Activated CD8-positive, alpha-beta memory T cell treated with anti-CD3 and anti-CD28 coated beads, Interleukin-2, amount 50 U/mL, for 1 hour (primary cell): ENCODE data around the gene GJD4.

Source experiments
- DNase-seq: peaks from one replicate; pipeline ENCODE4 v3.0.0-alpha.2; 2020; ENCODE audit errors: extremely low read depth

The GJD4 gene

DNA sequence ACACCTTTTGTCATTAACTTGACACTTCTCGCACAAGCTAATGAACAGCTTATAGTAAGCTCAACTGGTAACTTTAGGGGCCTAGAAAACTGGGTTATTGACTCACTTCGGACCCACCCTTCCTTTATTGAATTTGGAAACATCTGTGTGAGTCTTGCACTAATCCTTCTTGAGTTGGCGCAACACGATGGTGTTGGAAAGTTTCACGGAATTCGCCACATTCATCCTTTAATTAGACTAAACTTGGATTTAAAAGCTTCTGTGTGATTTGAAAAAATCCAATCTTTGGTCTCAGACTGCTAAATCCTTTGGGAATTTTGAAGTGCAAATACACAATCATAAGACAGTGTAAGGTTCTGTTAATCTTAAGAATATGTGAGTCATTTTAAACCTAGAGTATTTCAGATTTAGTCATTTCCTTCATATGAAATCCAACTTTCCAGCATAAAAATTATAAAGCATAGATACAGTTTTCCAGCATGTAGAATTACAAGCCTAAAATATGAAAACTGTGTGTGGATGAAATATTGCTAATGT, 21.9 kb downstream of the GJD4 start:
- no peak for DNase-seq

DNA sequence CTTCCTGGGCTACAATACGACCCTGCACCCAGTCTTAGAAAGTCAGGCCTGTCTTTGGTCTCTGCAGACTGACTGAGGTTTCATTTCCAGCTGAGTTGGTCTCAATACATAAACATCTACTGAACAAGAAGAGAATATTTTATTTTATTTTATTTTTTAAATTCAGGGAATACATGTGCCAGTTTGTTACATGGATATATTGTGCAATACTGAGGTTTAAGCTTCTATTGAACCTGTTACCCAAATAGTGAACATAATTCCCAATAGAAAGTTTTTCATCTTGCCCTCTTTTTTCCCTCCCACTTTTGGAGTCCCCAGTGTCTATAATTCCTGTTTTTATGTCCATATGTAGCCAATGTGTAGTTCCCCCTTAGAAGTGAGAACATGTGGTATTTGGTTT, 26.3 kb downstream of the GJD4 start:
- DNase-seq = no peak

GRCh38 chr10:35632027-35632426, 26.9 kb downstream of the GJD4 start:
- no peak for DNase-seq

GRCh38 chr10:35633006-35633980, 28.2 kb downstream of the GJD4 start:
- DNase-seq = no peak

GRCh38 chr10:35635576-35635975, 30.4 kb downstream of the GJD4 start:
- no peak for DNase-seq

DNA sequence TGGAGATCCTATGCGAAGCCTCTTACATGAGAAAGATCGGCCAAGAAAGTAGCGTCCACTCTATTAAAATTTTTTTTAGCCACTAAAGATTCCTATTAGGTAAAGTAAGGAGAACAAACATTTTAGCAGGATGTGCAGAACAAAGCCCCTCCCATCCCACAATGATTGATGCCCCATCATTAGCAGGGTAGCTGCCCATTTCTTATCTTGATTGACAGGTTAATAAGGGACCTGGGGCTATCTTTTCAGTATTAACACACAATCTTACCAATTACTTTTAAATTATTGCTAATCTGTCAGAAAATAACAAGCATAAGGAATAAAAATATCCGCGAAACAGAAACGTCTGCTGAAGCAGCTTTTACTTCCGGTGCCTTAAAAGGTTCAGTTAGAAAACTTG, 31.8 kb downstream of the GJD4 start:
- DNase-seq = no peak

- no peak for DNase-seq
Measured at GRCh38 chr10:35637462-35637861, 32.3 kb downstream of the GJD4 start.

- DNase-seq = no peak
Measured at GRCh38 chr10:35638101-35638500, 33.0 kb downstream of the GJD4 start.

GRCh38 chr10:35639021-35639727, 34.0 kb downstream of the GJD4 start:
- DNase-seq = no peak

GRCh38 chr10:35639728-35640401, 34.7 kb downstream of the GJD4 start:
- no peak for DNase-seq

DNA sequence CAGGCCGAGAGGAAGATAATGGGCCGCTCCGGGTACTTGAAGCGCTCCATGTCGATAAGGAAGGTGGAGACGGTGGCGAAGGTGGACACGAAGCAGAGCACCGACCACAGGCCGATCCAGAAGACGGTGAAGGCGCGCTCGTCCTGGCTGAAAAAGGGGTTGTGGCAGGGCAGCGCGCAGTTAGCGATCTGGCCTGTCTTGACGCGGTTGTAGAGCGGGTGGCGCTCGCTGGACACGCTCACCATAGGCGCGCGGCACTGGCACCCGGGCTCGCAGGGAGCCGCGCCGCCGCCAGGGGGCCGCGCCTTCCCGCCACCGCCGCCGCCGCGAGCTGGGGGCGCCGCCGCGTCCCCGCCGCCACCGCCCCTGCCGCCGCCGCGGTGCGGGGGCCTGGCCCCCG, 35.3 kb downstream of the GJD4 start:
- no peak for DNase-seq

DNA sequence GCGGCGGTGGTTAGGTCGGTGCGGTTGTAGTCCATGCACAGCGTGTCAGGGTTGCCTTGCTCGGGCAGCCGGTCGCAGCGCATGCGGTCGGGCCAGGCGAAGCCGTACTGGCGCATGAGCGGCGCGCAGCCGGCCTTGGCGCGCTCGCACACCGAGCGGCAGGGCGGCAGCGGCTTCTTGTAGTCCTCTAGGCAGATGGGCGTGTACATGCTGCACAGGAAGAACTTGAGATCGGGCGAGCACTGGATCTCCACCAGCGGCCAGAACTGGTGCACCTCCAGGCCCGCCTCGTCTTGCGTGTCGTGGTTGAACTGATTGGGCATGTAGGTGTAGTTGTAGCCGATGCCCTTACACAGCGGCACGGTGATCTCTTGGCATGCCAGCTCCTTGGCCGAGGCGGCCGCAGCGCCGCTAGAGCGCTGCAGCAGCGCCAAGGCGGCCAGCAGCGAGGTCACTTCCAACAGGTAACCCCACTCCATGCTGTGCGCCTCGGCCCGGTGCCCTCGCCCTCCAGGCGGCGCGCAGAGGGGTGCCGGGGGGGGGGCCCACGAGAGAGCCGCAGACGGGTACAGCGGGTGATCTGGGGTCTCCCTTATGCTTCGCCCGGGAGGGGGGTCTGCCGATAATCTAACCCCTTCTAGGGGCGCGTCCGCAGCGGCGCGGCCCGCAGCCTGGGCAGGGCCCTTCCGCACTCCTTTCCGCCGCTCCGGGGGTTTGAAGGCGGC, 36.0 kb downstream of the GJD4 start:
- no peak for DNase-seq

GRCh38 chr10:35641676-35642034, 36.5 kb downstream of the GJD4 start:
- DNase-seq = no peak

DNA sequence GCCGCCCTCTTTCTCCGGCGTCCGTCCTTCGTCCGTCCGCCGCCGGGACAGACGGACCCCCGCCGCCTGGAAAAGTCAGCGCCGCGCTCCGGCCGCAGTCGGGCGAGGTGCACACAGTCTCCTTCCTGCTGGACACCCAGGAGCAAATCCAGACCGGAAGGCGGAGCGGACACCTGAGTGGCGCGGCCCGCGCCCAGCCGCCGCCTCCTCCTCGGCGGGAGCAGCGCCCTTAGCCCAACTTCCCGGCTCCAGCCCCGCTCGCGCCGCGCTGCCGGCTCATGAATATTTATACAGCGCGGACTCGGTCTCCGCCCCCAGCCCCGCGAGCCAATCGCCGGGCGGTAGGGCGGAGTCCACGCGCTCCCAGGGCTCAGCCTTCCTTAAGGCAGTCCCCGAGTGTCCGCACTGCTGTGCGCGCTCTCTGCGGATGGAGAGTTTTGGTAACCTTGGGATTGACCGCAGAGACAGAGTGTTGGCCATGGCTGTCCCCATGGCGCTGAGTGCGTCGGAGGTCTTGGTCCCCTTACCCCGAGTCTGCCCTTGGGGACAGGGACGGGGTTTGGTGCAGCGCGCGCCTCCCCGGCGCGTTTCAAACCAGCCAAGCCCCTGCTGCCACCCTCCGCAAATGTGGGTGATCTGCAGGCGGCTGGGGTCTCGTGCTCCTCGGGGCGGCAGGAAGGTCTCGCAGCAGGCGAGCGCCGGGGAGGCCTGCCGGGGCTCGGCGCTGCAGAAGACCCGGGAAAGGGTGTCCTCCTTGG, 37.1 kb downstream of the GJD4 start, which contains the start of gene FZD8:
Gene FZD8, minus strand, starts transcription at position 262 of the 758 bp plus-strand sequence. CDS start 867 bp downstream, outside the sequence.
- no peak for DNase-seq

DNA sequence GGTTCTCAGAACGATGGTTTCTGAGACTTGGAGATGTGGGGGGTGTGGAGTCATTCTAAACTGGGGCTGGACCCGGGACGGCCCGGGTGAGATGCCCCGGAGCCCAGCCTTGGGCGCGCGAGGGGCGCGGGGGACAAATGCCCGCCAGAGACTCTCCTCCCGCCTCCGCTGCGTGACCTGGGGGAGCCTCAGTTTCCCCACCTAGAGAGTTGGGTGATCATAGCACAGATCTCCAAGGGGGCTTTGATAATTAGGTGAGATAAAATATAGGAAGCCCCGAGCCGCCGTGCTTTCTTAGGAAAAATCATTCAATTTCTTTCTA, 37.6 kb downstream of the GJD4 start:
- DNase-seq = no peak

DNA sequence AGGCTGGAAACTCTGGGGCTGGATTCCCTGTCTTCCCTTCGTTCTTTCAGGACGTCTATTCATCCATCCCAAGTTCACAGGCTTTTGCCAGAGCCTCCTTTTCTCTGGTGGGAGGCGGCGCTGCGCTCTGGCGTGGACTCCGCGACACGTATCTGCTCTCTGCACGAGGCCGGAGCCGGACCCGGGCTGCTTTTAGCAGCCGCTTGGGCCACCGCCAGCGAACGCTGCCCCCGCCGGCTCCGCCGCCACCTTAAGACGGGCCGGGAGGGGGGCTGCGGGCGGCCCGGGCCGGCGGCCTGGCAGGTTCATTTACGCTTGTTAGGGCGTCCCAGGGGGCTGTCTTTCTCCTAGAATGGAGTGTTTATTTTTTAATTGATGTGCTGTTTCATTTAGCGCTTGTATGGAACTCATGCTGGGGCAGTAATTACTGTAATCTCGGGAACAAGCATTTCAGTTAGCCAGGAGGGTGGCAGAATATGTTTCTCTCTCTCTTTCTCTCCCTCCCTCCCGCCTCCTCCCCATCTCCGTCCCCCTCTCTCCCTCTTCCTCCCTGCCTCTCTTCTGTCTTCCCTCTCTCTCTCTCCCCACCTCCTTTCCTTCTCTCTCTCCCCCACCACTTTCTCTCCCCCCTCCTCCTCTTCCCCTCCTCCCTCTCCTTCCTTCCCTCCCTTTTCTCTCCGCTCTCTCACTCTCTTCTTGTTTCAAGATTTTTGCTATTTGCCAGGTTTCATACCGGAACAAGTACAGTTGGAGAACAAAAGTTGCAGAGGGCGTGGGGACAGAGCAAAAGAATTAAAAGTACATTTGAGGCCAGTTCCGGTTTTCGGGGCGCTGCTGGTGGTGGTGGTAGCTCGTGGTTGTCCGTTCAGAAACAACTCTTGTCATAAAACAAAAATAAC, 38.3 kb downstream of the GJD4 start:
- no peak for DNase-seq

GRCh38 chr10:35644050-35644950, 39.2 kb downstream of the GJD4 start:
- no peak for DNase-seq

DNA sequence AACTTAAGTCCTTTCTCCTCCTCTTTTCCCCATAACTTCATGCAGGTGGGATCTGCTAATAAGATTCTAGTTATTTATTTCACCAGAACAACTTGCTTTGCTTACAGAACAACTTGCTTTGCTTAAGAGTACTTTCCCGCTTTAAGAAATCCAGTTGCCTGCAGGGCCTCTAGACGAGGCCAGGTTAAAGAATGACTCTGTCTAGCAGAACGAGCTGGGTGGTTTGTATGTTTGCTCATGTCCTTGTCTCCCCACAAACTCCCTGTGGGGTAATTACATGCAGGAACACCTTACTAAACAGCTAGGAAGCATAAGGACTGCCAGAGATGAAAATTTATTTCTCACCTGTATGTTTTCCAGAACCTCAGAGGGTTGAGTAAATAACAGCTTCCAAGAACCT, 45.8 kb downstream of the GJD4 start:
- no peak for DNase-seq

DNA sequence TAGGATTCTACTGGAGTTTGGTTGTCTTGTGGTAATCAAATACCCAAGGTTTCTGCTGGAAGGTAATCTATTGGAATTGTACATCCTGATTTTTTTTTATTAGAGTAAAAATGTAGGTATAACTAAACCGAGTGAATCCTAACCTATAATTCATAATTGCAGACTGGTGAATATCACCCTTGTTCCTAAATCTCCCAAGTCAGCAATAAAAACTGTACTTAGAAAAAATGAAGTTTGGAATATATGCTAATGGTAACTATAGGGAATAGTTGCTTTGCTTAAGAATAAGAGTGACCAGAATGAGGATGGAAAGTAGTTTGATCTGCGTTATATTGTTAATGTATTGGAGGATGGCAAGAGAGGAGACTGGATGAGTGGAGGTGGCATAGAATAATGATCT, 47.7 kb downstream of the GJD4 start:
- no peak for DNase-seq
